ENCODE results near the gene TTC36. TPM values are rescaled to one million over a fixed set of nuclear protein-coding genes. Genes with fewer than 3 reads are reported as not detected.
A peak's percentile ranks its signal among the peaks of the same experiment; 100 is the strongest.

TTC36 gene
- total and polyA plus RNA-seq, 2 of the 13 experiments (the other 11 are each of a cell fraction or from before 2014, with no cell fraction given): 0.13 to 0.40 TPM

GRCh38 chr11:118572061-118572980 is 45.0 kb downstream of the TTC36 start, which contains the start of gene ARCN1 (continued):
- TF ChIP-seq ZNF737 (CRISPR knock-in tag; IDR thresholded peaks at IDR 0.05; ENCODE audit: borderline replicate concordance) (0 out of 2 replicates have a peak, but pooled peaks have one; percentile 48), PITX1 (CRISPR knock-in tag; IDR thresholded peaks at IDR 0.05) (0 out of 2 replicates have a peak, but pooled peaks have one; percentile 29), BHLHE40 (IDR thresholded peaks at IDR 0.05; ENCODE audit: low read length) (no peak), ZNF841 (CRISPR knock-in tag; IDR thresholded peaks at IDR 0.05; ENCODE audit: borderline replicate concordance) (no peak), POLR2AphosphoS2 (IDR thresholded peaks at IDR 0.05; ENCODE audit: low read depth, low read length) (0 out of 2 replicates have a peak, but pooled peaks have one; percentile 43), NR2F1 (CRISPR knock-in tag; IDR thresholded peaks at IDR 0.05) (peak; percentile 48 to 50; a peak in 2 of 4 replicates), JUN (CRISPR knock-in tag; IDR thresholded peaks at IDR 0.05) (no peak), ARHGAP35 (CRISPR knock-in tag; IDR thresholded peaks at IDR 0.05; ENCODE audit: borderline replicate concordance) (0 out of 2 replicates have a peak, but pooled peaks have one; percentile 56), NONO (IDR thresholded peaks at IDR 0.05) (no peak), NONO (CRISPR knock-in tag; conservative IDR thresholded peaks at IDR 0.05) (peak; percentile 37), ZNF574 (CRISPR knock-in tag; IDR thresholded peaks at IDR 0.05) (peak; percentile 87; the same call in 1 of the 2 replicates), SRF (IDR thresholded peaks at IDR 0.05; ENCODE audit: low read depth, low read length) (no peak), PRDM10 (CRISPR knock-in tag; IDR thresholded peaks at IDR 0.05; ENCODE audit: low read depth) (peak; percentile 70), GMEB1 (CRISPR knock-in tag; IDR thresholded peaks at IDR 0.05; ENCODE audit: borderline replicate concordance) (peak; percentile 49; the same call in 1 of the 2 replicates), NFYB (CRISPR knock-in tag; IDR thresholded peaks at IDR 0.05) (no peak), KLF16 (CRISPR knock-in tag; IDR thresholded peaks at IDR 0.05) (peak in 1 of 2 experiments; percentile 43; a peak in 1 of 4 replicates), KDM3A (CRISPR knock-in tag; IDR thresholded peaks at IDR 0.05; ENCODE audit: low read depth) (peak; percentile 70; the same call in 1 of the 2 replicates), AGO1 (IDR thresholded peaks at IDR 0.05; ENCODE audit: low read depth, low read length, poor library complexity, severe bottlenecking) (peak; percentile 38), SMAD9 (CRISPR knock-in tag; IDR thresholded peaks at IDR 0.05) (peak; percentile 81)

Measured in HepG2 (cell line).